GM19035 (cell line): ENCODE measurements around the gene LMO7.
"Not testable (repeated sequence)": the region's sequence is repeated elsewhere in the genome, so short reads cannot be mapped to it uniquely, and the experiment has no call there.

Experiments
- ATAC-seq: cut with Tn5 transposase; IDR thresholded peaks from one replicate; pipeline ENCODE4 v1.9.1; 2021; ENCODE audit not compliant: unreplicated experiment

LMO7 gene

GRCh38 chr13:75695908-75696307 is 59.8 kb downstream of the LMO7 start:
- peak; percentile 76 for ATAC-seq

DNA sequence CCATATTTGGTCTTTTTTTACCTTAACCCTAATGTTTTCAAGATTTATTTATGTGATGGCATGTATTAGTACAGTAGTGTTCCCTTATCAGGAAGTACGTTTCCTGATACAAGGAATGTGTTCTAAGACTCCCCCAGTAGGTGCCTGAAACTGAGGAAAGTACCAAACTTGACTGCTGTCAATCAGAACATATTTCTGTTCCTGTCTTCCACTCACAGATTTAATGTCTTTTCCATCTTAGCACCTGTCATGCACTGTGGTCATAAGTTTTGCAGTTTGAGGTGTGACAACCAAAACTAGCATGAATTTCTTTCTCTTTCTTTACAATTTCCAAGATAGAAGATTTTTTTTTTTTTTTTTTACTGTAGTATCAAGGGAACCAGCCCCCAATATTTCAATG is 62.9 kb downstream of the LMO7 start:
- ATAC-seq: no peak

GRCh38 chr13:75699717-75700116 is 63.6 kb downstream of the LMO7 start:
- not testable (repeated sequence) for ATAC-seq

DNA sequence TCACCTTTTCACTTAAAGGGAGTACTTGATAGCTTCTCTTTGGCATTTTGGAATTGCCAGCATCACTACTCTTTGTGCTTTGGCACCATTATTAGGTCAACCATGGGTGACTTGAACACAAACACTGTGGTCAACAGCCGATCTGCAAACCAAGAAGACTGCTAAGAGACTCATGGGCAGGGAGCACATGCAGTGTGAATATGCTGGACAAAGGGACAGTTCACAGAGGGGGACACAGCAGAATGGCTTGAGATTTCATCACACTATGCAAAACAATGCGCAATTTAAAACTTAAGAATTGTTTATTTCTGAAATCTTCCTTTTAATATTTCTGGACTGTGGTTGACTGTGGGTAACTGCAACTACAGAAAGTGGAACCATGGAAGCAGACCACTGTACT is 64.4 kb downstream of the LMO7 start:
- ATAC-seq: no peak

GRCh38 chr13:75702476-75702875 is 66.3 kb downstream of the LMO7 start:
- ATAC-seq: no peak

GRCh38 chr13:75703769-75704168 is 67.6 kb downstream of the LMO7 start:
- ATAC-seq: no peak

DNA sequence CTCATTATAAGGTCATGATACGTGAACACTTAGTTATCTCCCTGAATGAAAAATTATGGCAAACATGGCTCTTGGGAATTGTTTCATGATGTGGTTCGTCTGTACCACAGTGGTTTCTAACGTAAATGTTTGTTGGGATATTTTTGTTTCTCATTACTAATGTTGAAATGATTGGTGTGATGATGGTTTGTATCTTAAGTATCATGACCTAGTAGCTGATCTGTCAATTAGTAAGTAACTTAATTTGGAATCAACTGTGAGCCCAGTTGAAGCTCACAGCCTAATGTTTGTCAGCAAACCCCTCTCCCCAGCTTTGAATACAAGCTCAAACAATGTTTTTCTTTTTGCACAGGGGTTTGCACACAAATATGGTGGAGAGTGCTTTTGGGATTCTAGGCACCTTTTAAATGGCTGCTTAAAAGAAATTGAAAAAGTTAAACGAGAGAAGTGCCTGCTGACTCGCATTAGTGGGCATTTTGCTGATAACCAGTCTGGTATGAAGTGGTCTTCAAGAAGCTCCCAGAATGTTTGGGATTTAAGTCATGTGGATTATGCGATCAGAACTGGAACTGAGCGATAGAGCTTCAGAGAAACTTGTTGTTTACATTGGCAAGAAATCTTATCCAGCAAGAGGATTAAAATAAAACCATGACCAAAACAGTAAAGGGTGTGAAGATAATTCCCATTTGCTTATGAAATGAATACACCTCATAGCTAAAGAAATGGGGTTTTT is 68.2 kb downstream of the LMO7 start:
- no peak for ATAC-seq

- no peak for ATAC-seq
Measured at GRCh38 chr13:75704927-75705288, 68.8 kb downstream of the LMO7 start.

- ATAC-seq: no peak
Measured at GRCh38 chr13:75705395-75705794, 69.3 kb downstream of the LMO7 start.

DNA sequence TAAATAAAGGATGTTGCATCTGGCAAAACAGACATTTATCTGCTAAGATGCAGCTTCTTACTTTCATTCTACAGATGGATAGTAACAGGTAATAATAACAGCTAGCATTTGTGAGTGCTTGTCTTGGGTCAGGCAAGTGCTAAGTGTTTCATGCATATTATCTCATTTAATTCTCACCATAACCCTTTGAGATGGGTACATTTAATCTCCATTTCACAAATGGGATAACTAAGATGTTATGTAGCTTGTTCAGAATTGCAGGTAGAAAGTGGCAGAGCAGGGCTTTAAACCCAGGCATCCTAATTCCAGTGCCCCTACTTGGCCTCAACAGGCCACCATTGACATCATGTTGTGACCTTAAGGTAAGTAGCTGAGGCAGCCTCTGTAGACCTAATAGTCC is 69.8 kb downstream of the LMO7 start:
- ATAC-seq: no peak

DNA sequence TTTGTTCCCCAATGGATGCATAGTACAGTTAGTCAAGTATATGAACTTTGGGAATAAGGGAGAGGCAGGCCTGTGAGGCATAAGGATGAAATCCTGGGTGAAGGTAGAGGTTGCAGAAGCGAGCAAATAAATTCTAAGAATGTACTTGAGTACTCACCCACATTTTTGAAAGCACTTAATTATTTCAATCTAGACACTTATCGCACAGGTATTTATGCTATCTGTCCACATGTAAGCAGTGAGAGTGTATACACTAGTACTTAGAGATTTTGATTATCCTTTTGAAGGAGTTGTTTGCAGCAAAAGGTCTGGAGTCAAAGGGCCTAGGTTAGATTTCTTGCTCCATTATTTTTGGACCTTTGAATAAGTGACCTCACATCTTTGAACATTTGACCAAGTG is 77.7 kb downstream of the LMO7 start:
- ATAC-seq: no peak

GRCh38 chr13:75715601-75716523 is 79.7 kb downstream of the LMO7 start:
- ATAC-seq: peak; percentile 81

- ATAC-seq: no peak
Measured at GRCh38 chr13:75717525-75717924, 81.4 kb downstream of the LMO7 start.

GRCh38 chr13:75721307-75721706 is 85.2 kb downstream of the LMO7 start:
- ATAC-seq: no peak

DNA sequence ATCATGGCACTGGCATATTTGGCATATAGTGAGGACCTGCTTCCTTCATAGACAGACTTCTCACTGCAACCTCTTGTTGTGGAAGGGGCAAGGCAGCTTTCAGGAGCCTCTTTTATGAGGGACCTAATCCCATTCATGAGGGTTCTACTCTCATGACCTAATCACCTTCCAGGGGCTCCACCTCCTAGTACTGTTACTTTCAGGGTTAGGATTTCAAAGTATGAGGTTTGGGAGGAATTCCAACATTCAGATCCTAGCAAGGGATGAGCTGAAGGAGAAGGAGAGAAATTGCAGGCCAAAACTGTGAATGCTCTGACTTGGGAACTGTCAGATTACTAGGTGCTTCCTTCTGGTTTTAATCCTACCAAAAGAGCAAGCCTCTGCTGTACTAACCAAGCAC is 87.8 kb downstream of the LMO7 start:
- no peak for ATAC-seq

DNA sequence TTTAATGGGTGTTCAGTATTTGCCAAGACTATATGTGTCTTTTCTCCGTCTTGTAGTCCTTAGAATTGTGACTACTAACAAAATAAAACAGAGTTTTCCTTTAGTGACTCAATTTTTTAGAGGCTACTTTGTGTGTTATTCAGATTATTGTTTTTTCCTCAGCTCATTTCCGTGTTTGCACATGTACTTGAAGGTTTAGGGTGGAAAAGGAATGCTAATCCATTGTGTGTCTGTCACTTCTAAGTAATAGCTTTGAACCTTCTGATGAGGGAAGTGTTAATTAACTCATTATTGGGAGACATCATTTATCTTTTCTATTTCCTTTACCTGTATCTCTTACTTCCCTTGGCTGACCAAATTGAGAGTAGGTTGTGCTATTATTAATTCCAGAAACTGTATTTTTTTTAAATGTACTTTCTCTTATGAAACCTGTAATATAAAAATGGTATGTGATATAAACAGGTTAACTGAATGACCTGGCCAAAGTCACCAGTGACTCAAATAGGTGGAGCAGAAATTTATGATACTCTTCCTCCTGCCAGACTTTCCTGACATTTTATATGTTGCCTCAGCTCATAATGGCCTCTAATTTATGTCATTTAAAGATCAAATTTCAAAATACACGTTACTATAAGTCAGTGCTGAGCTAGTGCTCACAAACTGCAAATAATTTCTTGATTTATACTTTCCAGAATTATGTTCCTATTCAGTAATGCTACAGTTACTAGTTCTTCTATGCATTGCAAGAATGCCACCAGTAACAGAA is 88.8 kb downstream of the LMO7 start:
- no peak for ATAC-seq

GRCh38 chr13:75725736-75726135 is 89.6 kb downstream of the LMO7 start:
- ATAC-seq: no peak

DNA sequence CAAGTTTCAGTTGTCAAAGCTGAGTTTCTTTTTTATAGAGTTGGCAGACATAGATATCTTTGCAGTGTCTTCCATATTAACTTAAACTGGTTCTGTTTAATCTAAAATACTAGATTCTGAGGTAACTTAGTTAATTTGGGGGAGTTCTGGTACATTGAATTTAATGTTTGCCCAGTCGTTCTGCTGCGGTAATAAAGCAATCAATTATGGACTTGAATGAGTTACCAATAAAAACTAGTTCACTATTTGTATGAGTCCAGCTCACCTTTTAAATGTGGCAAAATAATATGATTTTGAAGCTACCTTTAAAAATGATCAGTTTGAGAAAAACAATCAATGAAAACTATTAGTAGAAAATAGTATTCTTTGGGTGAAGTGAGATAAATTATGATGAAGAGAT is 90.2 kb downstream of the LMO7 start:
- ATAC-seq: no peak

DNA sequence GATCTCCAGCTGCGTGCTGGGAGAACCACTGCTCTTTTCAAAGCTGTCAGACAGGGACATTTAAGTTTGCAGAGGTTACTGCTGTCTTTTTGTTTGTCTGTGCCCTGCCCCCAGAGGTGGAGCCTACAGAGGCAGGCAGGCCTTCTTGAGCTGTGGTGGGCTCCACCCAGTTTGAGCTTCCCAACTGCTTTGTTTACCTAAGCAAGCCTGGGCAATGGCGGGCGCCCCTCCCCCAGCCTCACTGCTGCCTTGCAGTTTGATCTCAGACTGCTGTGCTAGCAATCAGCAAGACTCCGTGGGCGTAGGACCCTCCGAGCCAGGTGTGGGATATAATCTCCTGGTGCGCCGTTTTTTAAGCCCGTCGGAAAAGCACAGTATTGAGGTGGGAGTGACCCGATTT is 97.0 kb downstream of the LMO7 start:
- ATAC-seq: not testable (repeated sequence)

- no peak for ATAC-seq
Measured at GRCh38 chr13:75736173-75736572, 100.0 kb downstream of the LMO7 start.

DNA sequence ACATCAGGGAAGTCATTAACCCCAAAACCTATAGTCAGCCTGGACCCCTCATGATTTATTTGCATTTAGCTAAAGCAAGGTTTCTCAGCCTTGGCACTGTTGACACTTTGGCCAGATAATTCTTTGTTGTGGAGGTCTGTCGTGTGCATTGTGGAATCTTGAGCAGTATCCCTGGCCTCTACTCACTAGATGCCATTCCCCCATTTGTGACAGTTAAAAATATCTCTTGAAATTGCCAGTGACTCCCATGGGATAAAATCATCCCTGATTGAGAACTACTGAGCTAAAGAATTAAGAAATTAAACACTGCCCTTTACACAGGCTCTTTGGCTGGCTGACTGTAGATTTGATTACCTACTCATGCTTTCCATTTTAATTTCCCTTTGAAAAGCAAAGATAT is 102.7 kb downstream of the LMO7 start:
- ATAC-seq: no peak
